Mesothelial cell of epicardium (in vitro differentiated cells): Measurements from ENCODE around the gene PPP1R7. TPM values are rescaled to one million over a fixed set of nuclear protein-coding genes. Genes with fewer than 3 reads are reported as not detected.

Source experiments
- DNase-seq, 2 experiments: peaks; one replicate each; pipeline ENCODE4 v3.0.0; 2021; ENCODE audit warnings: low spot score in 2 of 2; ENCODE audit not compliant: unreplicated experiment in 2 of 2
- H3K27ac Mint-ChIP-seq: 2 replicates; pipeline ENCODE4 v1.8.0; 2021; ENCODE audit warnings: mixed read lengths
- H3K27me3 Mint-ChIP-seq: 2 replicates; pipeline ENCODE4 v1.8.0; 2021; ENCODE audit warnings: low read depth, mixed read lengths
- H3K36me3 Mint-ChIP-seq: 2 replicates; pipeline ENCODE4 v1.8.0; 2021; ENCODE audit warnings: mixed read lengths
- H3K4me1 Mint-ChIP-seq: 2 replicates; pipeline ENCODE4 v1.8.0; 2021; ENCODE audit warnings: mixed read lengths
- H3K4me3 Mint-ChIP-seq: 2 replicates; pipeline ENCODE4 v1.8.0; 2021; ENCODE audit warnings: mild to moderate bottlenecking, moderate library complexity, mixed read lengths
- H3K9me3 Mint-ChIP-seq: 2 replicates; pipeline ENCODE4 v1.8.0; 2021; ENCODE audit warnings: mixed read lengths
- total RNA-seq: library from RNA; stranded (reverse); gene quantifications from 3 replicates; pipeline ENCODE4 v1.2.1, GENCODE V29; 2021
- TF ChIP-seq, protein P1 (sequence below): fragments of 200-600 bp; sonication (generic); IDR thresholded peaks from one replicate; pipeline ENCODE4 v1.5.0; 2021; ENCODE audit warnings: antibody characterized with exemption; ENCODE audit not compliant: unreplicated experiment

The PPP1R7 gene
- total RNA-seq, 1 donor from 2014 or later, result 37.3 TPM

DNA sequence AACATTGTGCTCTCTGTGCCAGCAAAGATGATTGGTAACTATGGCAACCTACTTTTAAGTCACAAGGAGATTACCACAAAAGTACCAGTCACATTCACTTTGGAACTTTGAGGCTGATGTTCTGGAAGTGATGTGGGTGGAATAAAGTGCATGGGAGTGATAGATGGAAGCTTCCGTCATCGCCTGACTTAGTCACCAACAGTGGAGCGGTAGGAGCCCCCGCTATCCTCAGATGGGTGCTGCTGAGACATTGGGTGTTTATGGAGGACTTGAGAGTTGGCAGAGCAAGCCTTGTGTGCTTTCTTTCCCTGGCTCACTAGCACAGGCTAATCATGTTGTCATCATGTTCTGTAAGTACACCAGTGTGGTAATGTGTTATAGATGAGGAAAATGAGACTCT lies 4.6 kb downstream of the PPP1R7 start:
- TF ChIP-seq, protein P1, sequence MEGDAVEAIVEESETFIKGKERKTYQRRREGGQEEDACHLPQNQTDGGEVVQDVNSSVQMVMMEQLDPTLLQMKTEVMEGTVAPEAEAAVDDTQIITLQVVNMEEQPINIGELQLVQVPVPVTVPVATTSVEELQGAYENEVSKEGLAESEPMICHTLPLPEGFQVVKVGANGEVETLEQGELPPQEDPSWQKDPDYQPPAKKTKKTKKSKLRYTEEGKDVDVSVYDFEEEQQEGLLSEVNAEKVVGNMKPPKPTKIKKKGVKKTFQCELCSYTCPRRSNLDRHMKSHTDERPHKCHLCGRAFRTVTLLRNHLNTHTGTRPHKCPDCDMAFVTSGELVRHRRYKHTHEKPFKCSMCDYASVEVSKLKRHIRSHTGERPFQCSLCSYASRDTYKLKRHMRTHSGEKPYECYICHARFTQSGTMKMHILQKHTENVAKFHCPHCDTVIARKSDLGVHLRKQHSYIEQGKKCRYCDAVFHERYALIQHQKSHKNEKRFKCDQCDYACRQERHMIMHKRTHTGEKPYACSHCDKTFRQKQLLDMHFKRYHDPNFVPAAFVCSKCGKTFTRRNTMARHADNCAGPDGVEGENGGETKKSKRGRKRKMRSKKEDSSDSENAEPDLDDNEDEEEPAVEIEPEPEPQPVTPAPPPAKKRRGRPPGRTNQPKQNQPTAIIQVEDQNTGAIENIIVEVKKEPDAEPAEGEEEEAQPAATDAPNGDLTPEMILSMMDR, result no peak
- H3K9me3 Mint-ChIP-seq, result no peaks in the 10 kb centered on the region
- peaks cover 9% of the 10 kb centered on the region for H3K36me3 Mint-ChIP-seq
- H3K4me3 Mint-ChIP-seq, result no peak overlapping the region
- peaks cover 23% of the 10 kb centered on the region for H3K4me1 Mint-ChIP-seq
- DNase-seq, result no peak
- H3K27ac Mint-ChIP-seq, result no peak overlapping the region
- H3K27me3 Mint-ChIP-seq, result no peaks in the 10 kb centered on the region

DNA sequence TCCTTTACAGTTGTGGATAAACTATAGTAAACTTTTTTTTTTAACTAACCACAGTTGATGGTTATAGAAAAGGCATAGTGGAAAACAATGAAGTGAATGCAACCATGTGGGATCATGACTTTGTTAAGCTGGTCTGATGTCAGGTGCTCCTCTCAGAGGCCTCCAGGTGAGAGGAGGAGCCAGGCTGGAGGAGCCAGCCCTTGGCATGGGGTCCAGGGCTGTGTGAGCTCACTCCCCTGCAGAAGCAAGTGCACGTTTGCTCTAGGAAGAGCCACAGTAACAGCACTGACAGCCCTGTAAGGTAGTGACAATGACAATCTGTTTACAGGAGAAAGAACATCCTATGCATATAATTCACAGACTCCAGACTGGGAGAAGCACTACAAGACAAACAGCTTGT lies 5.7 kb downstream of the PPP1R7 start:
- peaks cover 9% of the 10 kb centered on the region for H3K36me3 Mint-ChIP-seq
- H3K27me3 Mint-ChIP-seq, result no peaks in the 10 kb centered on the region
- TF ChIP-seq, protein P1, result no peak
- H3K27ac Mint-ChIP-seq, result no peak overlapping the region
- no peaks in the 10 kb centered on the region for H3K9me3 Mint-ChIP-seq
- H3K4me1 Mint-ChIP-seq, result peaks cover 15% of the 10 kb centered on the region
- DNase-seq, result no peak
- H3K4me3 Mint-ChIP-seq, result no peak overlapping the region

DNA sequence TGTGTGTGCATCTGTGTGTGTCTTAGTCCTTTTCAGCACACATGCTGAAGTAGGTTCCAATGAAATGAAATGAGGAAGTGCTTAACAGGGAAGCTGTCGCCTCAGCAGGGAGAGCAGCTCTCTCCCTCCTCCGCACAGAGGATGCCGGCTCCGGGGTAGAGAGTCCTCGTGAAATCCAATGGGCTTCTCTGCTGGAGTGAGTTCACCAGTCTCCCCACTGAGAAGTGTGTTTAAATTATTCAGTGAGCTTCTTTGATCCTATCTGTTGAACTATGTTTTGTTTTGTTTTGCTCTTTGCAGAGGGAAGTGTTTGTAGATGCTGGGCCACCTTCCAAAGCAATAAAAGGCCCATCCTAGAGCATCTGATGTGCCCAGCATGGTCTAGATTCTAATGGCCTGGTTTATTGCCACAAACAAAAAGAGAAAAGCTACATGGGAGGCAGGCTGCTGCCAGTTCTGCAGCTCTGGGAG lies 6.7 kb downstream of the PPP1R7 start:
- Mint-ChIP-seq H3K27me3 (no peaks in the 10 kb centered on the region), H3K36me3 (peaks cover 9% of the 10 kb centered on the region), H3K9me3 (no peaks in the 10 kb centered on the region), H3K4me3 (no peak overlapping the region), H3K27ac (no peak overlapping the region), H3K4me1 (peaks cover 4% of the 10 kb centered on the region)
- DNase-seq, result no peak
- TF ChIP-seq, protein P1, result no peak

DNA sequence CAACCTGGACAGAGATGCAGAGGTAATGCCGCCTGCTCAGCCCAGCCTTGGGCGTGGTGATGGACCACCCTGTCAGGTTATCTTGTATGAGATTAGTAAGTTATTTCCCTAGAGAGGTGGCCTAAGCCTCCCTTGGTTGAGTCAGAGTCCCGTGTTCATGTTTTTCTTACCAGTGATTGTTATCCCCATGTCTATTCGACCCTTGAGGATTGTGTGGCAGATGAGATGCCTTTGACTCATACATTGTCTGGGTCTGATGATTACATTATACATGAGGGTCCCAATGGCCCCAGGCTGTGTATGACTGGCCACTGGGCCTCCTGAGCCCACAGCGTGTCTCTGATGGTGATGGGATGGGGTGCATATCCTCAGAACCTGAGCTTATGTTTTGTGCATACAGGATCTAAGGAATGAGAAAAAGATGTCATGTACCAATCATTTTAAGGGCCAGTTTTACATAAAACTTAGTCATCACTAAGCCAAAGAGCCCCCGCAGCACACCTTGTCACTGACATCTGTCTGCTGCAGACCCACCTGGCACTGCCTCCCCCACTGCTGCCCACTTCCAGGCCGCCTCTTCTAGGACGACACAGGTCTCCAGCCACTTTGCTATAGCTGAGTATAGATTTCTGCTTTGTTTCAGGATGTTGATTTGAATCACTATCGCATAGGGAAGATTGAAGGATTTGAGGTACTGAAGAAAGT lies 7.7 kb downstream of the PPP1R7 start:
- no peak for DNase-seq
- TF ChIP-seq, protein P1, result no peak
- H3K9me3 Mint-ChIP-seq, result no peaks in the 10 kb centered on the region
- peaks cover 13% of the 10 kb centered on the region for H3K36me3 Mint-ChIP-seq
- H3K4me3 Mint-ChIP-seq, result no peak overlapping the region
- H3K27ac Mint-ChIP-seq, result no peak overlapping the region
- H3K4me1 Mint-ChIP-seq, result no peaks in the 10 kb centered on the region
- H3K27me3 Mint-ChIP-seq, result no peaks in the 10 kb centered on the region

DNA sequence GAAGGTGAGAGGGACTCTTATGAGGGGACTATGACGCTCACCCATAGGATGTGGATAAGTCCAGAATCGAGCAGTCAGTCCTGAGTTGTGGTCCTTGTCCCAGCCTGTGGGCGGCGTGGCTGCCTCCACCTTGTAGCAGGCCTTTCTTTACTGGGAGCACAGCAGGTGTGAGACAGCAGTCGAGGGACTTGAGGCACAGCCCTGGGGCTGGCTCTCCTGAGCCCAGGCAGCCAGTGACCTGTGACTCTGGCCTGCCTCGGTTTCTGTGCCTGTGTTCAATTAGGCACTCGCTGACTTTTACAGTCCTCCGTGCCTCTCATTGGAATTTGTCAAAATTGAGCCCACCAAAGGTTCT lies 8.3 kb downstream of the PPP1R7 start:
- TF ChIP-seq, protein P1, result no peak
- Mint-ChIP-seq H3K27me3 (no peaks in the 10 kb centered on the region), H3K27ac (no peak overlapping the region), H3K4me3 (no peak overlapping the region), H3K9me3 (no peaks in the 10 kb centered on the region), H3K36me3 (peaks cover 14% of the 10 kb centered on the region), H3K4me1 (no peaks in the 10 kb centered on the region)
- no peak for DNase-seq
